ENCODE data around the gene SPTA1. TPM values are rescaled to one million over a fixed set of nuclear protein-coding genes. Genes with fewer than 3 reads are reported as not detected.

The SPTA1 gene
- total RNA-seq, 1 experiment from 2014 or later, result not detected

DNA sequence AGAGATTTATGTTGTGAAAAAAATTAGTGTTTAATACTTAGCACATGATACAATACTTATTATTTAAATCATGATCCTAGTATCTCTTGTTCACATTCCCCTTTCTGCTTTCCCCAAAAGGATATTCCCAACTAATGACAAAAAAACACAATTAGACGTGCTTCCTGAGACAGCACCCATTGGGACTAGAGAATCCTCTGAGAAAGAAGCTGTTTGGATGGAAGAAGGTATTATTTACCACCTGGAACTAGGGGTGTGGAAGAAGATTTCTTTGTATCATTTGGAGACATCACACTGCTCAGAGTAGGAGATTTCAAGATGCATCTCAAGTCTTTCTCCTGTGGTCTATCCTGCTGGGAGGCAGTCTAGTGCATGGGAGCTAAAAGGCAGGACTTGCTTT, 81.5 kb downstream of the SPTA1 start, which contains the start of gene OR10Z1 (continued):
- no peak for TF ChIP-seq RAD21 (IDR thresholded peaks at IDR 0.05; ENCODE audit: low read depth)
- TF ChIP-seq SRF (IDR thresholded peaks at IDR 0.05; ENCODE audit: low read depth), result no peak

DNA sequence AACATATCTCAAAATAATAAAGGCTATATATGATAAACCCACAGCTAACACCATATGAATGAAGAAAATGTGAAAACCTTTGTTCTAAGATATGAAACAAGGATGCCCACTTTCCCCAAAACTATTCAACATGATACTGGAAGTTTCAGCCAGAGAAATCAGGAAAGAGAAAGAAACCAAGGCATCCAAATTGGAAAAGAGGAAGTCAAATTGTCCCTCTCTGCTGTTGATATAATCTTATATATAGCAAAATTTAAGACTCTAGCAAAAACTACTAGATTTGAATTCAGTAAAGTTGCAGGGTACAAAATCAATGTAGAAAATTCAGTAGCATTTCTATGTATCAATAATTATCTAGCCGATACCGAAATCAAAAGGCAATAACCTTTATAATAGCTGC, 85.8 kb downstream of the SPTA1 start:
- POLR2A ChIA-PET, result no interaction called here
- no peaks in the 10 kb centered on the region for H3K9me2 ChIP-seq (ENCODE audit: insufficient read depth)
- DNase-seq (ENCODE audit: low read depth, low spot score), result no peak
- RAD21 ChIA-PET (ENCODE audit: low non-redundant PET in 1 of 2, low total read pairs in 2 of 2, uncharacterized antibody in 2 of 2, unreplicated experiment in 2 of 2), result no interaction called here
- H3K79me2 ChIP-seq (ENCODE audit: insufficient read depth, low read length), result no peaks in the 10 kb centered on the region
- no peak overlapping the region for H3K4me2 ChIP-seq (ENCODE audit: low read length)
- no peak overlapping the region for H3K4me3 ChIP-seq (replicated peaks in 1 of 2; ENCODE audit: low read depth in 1 of 2, low read length in 2 of 2)
- BruUV-seq (replicated peaks), result no TSS peak
- no peak overlapping the region for H3K27ac ChIP-seq (ENCODE audit: low read depth, low read length)
- no peak overlapping the region for H2AFZ ChIP-seq (ENCODE audit: low read depth, low read length, poor library complexity, severe bottlenecking)
- intact Hi-C loops (cut with micrococcal nuclease), result no loop called here
- no peak for TF ChIP-seq SRF (IDR thresholded peaks at IDR 0.05; ENCODE audit: low read depth)
- no peak overlapping the region for H3K9ac ChIP-seq (ENCODE audit: low read length)
- no peak for ATAC-seq
- H3K36me3 ChIP-seq (ENCODE audit: control insufficient read depth in 1 of 2, insufficient read depth in 2 of 2, low read length in 2 of 2), result no peaks in the 10 kb centered on the region
- no peaks in the 10 kb centered on the region for H3K27me3 ChIP-seq (ENCODE audit: insufficient read depth, low read length)
- H3K4me1 ChIP-seq (ENCODE audit: control insufficient read depth in 1 of 2, insufficient read depth in 2 of 2, low read length in 2 of 2), result no peaks in the 10 kb centered on the region
- CTCF ChIA-PET, result no interaction called here
- H3K9me3 ChIP-seq (ENCODE audit: control insufficient read depth in 1 of 2, insufficient read depth in 1 of 2, low read depth in 1 of 2, low read length in 2 of 2), result peaks cover 0 to 3% of the 10 kb centered on the region in 2 experiments; a peak in 1 of 4 replicates
- H4K20me1 ChIP-seq (ENCODE audit: insufficient read depth), result no peaks in the 10 kb centered on the region

DNA sequence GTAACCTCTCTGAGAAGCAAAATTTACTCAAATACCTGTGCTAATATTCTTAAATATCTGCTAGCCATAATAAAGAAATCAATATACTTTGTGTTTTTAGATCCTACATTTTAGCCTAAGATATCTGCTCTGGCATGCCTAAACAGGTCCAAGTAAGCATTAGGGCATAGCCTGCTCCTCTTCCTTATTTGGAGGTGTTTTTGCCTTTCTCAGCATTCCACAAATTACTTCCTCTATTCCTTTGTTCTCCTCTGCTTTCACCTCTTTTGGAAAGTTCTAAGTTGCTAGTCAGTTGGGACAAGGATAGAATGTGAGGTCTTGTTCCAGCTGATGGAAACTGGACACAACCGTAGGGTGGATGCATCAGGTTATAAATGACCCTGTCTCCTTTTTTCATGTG, 99.6 kb downstream of the SPTA1 start:
- CTCF ChIA-PET, result no interaction called here
- Histone ChIP-seq H3K4me1 (ENCODE audit: control insufficient read depth in 1 of 2, insufficient read depth in 2 of 2, low read length in 2 of 2) (no peaks in the 10 kb centered on the region), H4K20me1 (ENCODE audit: insufficient read depth) (no peaks in the 10 kb centered on the region), H2AFZ (ENCODE audit: low read depth, low read length, poor library complexity, severe bottlenecking) (no peak overlapping the region), H3K79me2 (ENCODE audit: insufficient read depth, low read length) (no peaks in the 10 kb centered on the region), H3K4me3 (replicated peaks in 1 of 2; ENCODE audit: low read depth in 1 of 2, low read length in 2 of 2) (no peak overlapping the region), H3K27ac (ENCODE audit: low read depth, low read length) (no peak overlapping the region), H3K9me2 (ENCODE audit: insufficient read depth) (no peaks in the 10 kb centered on the region), H3K9ac (ENCODE audit: low read length) (no peak overlapping the region), H3K27me3 (ENCODE audit: insufficient read depth, low read length) (no peaks in the 10 kb centered on the region), H3K9me3 (ENCODE audit: control insufficient read depth in 1 of 2, insufficient read depth in 1 of 2, low read depth in 1 of 2, low read length in 2 of 2) (no peaks in the 10 kb centered on the region), H3K36me3 (ENCODE audit: control insufficient read depth in 1 of 2, insufficient read depth in 2 of 2, low read length in 2 of 2) (no peaks in the 10 kb centered on the region), H3K4me2 (ENCODE audit: low read length) (no peak overlapping the region)
- RAD21 ChIA-PET (ENCODE audit: low non-redundant PET in 1 of 2, low total read pairs in 2 of 2, uncharacterized antibody in 2 of 2, unreplicated experiment in 2 of 2), result no interaction called here
- POLR2A ChIA-PET, result no interaction called here
- ATAC-seq (no peak), DNase-seq (ENCODE audit: low read depth, low spot score) (no peak)
- no TSS peak for BruUV-seq (replicated peaks)
- intact Hi-C loops (cut with micrococcal nuclease), result no loop called here
- TF ChIP-seq RAD21 (IDR thresholded peaks at IDR 0.05; ENCODE audit: low read depth) (no peak), EGR1 (IDR thresholded peaks at IDR 0.05; ENCODE audit: low read depth) (no peak), ZNF274 (IDR thresholded peaks at IDR 0.05; ENCODE audit: low read depth, low read length) (no peak), SIN3A (IDR thresholded peaks at IDR 0.05; ENCODE audit: low read depth) (no peak), JUND (IDR thresholded peaks at IDR 0.05) (no peak), TCF7L2 (IDR thresholded peaks at IDR 0.05; ENCODE audit: borderline replicate concordance, extremely low read depth, insufficient read depth, insufficient read length) (no peak), EZH2 (IDR thresholded peaks at IDR 0.05) (no peak), POLR2AphosphoS5 (IDR thresholded peaks at IDR 0.05; ENCODE audit: low read depth, low read length) (no peak), FOSL1 (IDR thresholded peaks at IDR 0.05; ENCODE audit: low read depth) (no peak), POLR2A (IDR thresholded peaks at IDR 0.05; ENCODE audit: borderline replicate concordance, extremely low read depth, insufficient read depth, insufficient read length) (no peak), SRF (IDR thresholded peaks at IDR 0.05; ENCODE audit: low read depth) (no peak), CBX3 (IDR thresholded peaks at IDR 0.05; ENCODE audit: low read depth) (no peak)
- TF ChIP-seq, protein P1, sequence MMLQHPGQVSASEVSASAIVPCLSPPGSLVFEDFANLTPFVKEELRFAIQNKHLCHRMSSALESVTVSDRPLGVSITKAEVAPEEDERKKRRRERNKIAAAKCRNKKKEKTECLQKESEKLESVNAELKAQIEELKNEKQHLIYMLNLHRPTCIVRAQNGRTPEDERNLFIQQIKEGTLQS (IDR thresholded peaks at IDR 0.05), result no peak
- TF ChIP-seq, protein P2, sequence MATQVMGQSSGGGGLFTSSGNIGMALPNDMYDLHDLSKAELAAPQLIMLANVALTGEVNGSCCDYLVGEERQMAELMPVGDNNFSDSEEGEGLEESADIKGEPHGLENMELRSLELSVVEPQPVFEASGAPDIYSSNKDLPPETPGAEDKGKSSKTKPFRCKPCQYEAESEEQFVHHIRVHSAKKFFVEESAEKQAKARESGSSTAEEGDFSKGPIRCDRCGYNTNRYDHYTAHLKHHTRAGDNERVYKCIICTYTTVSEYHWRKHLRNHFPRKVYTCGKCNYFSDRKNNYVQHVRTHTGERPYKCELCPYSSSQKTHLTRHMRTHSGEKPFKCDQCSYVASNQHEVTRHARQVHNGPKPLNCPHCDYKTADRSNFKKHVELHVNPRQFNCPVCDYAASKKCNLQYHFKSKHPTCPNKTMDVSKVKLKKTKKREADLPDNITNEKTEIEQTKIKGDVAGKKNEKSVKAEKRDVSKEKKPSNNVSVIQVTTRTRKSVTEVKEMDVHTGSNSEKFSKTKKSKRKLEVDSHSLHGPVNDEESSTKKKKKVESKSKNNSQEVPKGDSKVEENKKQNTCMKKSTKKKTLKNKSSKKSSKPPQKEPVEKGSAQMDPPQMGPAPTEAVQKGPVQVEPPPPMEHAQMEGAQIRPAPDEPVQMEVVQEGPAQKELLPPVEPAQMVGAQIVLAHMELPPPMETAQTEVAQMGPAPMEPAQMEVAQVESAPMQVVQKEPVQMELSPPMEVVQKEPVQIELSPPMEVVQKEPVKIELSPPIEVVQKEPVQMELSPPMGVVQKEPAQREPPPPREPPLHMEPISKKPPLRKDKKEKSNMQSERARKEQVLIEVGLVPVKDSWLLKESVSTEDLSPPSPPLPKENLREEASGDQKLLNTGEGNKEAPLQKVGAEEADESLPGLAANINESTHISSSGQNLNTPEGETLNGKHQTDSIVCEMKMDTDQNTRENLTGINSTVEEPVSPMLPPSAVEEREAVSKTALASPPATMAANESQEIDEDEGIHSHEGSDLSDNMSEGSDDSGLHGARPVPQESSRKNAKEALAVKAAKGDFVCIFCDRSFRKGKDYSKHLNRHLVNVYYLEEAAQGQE (IDR thresholded peaks at IDR 0.05; ENCODE audit: low read depth), result no peak
- TF ChIP-seq, protein P3, sequence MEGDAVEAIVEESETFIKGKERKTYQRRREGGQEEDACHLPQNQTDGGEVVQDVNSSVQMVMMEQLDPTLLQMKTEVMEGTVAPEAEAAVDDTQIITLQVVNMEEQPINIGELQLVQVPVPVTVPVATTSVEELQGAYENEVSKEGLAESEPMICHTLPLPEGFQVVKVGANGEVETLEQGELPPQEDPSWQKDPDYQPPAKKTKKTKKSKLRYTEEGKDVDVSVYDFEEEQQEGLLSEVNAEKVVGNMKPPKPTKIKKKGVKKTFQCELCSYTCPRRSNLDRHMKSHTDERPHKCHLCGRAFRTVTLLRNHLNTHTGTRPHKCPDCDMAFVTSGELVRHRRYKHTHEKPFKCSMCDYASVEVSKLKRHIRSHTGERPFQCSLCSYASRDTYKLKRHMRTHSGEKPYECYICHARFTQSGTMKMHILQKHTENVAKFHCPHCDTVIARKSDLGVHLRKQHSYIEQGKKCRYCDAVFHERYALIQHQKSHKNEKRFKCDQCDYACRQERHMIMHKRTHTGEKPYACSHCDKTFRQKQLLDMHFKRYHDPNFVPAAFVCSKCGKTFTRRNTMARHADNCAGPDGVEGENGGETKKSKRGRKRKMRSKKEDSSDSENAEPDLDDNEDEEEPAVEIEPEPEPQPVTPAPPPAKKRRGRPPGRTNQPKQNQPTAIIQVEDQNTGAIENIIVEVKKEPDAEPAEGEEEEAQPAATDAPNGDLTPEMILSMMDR (IDR thresholded peaks at IDR 0.05 in 2 of 3, conservative IDR thresholded peaks at IDR 0.05 in 1 of 3; ENCODE audit: borderline replicate concordance in 1 of 3, insufficient read depth in 1 of 3, low read depth in 2 of 3, low read length in 2 of 3), result no peak
